Measurements from ENCODE around the gene BEX2. TPM values are rescaled to one million over a fixed set of nuclear protein-coding genes. Genes with fewer than 3 reads are reported as not detected.

BEX2 gene
- total and polyA plus RNA-seq, 9 of the 15 experiments (the other 6 are each of a cell fraction or from before 2014, with no cell fraction given): 5.4 to 18.0 (median 8.3) TPM

- TF ChIP-seq FOXJ3 (CRISPR knock-in tag; IDR thresholded peaks at IDR 0.05) (no peak), ZNF12 (CRISPR knock-in tag; IDR thresholded peaks at IDR 0.05) (no peak), ARID1B (IDR thresholded peaks at IDR 0.05) (no peak), MCM7 (IDR thresholded peaks at IDR 0.05) (no peak), ZNF318 (IDR thresholded peaks at IDR 0.05; ENCODE audit: borderline replicate concordance in 1 of 2, low read depth in 1 of 2) (no peak), ZKSCAN3 (CRISPR knock-in tag; IDR thresholded peaks at IDR 0.05) (no peak), HINFP (tag; conservative IDR thresholded peaks at IDR 0.05; ENCODE audit: low read depth) (no peak)
Measured at GRCh38 chrX:103304705-103305104, 6.1 kb downstream of the BEX2 start (continued).
